GM04504 (cell line): ENCODE data around the gene SRP68.

Source experiments
- DNase-seq: peaks from one replicate; pipeline ENCODE4 v3.0.0-alpha.2; 2012; ENCODE audit warnings: low read depth

SRP68 gene

GRCh38 chr17:76018340-76018680 is 54.0 kb downstream of the SRP68 start:
- DNase-seq = no peak

DNA sequence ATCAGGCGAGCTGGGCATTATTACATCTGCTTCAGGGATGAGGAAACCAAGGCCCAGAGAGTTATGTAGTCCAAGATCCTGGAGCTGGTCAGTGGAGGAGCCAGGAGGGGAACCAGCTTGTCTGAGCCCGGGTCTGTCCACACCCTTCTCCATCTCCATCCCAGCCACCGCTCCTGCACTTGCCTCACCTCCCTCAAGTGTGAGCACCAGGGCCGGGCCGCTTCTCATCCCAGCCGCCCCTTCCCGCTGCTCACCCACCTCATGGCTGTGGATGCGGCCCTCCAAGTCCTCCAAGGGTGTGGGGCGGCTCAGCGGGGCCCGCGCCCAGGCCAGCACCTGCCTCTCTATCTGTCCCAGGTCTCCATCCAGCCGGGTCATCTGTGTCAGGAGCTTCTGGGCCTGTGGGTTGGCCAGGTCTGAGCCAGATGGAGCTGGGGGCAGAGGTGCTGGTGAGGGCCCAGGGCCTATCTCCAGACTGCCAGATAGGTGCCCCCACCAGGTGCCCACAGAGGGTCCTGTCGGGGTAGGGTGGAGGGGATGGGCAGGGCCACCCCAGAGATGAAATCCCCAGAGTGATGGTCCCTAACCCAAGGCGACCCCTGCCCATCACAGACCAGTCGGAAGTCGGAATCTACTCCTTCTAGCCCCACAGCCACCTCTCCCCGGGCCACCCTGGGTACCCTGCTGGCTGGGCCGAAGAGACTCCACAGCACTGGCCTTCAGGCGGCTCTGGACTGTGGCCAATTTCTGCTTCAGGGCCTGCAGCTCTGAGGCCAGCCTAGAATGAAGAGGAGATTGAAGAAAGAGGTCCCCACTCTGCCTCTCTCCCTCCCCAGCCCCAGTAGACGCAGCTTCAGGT is 54.6 kb downstream of the SRP68 start:
- DNase-seq = no peak

DNA sequence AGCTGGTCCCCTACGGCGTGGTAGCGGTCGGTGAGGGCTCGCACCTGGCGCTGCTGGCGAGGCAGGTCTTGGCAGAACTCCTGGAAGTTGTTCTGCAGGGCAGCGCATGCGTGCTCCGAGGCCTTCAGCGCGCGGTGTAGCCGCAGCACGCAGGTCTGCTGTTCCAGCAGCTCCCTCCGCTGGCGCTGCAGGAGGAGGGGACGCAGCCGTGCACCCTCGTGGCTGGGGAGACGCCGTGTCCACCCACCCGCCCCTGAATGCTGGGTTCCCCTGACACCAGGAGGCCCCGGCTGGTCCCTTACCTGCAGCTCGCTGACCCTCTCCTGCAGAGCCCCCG is 57.4 kb downstream of the SRP68 start:
- no peak for DNase-seq

GRCh38 chr17:76014100-76014924 is 58.0 kb downstream of the SRP68 start:
- peak; percentile 26 for DNase-seq

DNA sequence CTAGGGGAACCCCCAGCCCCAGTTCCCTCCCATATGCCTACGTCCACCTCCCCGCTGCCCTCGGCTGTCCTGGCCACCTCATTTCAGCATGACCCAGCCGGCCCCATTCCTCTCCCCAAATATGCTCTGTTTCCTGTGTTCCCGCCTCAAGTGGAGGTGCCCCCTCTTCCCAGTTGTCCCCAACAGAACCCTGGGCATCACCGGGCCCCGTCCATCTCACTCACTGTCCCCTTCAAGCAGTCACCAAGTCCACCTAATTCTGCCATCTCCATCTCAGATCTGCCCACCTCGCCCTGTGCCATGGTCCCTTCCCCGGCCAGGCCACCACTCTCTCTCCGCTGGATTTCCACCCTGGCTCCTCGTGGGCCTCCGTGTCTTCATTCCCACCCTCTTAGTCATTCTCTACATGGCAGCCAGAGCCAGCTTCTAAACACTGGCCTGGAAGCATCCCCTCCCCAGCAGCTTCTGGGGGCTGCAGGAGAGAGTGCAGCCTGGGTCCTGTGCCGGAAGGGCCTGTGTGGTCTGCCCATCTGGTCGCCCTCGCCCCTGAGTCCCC is 58.9 kb downstream of the SRP68 start:
- DNase-seq = no peak

DNA sequence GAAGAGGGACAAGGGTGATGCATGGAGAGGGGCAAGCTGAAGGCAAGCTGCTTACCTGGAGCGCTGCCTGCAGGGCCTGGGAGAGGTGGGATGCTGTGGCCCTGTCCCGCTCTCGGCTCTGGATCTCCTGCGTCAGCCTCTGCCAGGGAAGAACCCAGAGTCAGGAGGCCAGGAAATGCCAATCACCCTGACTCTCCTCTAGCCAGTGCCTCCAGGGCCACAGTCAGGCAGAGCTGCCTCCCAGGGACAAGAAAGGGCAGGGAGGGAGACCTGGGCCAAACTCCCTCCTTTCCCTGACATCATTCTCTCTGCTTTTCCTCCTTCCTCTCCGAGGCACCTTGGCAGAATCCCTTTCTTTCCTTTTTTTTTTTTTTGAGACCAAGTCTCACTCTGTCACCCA is 60.4 kb downstream of the SRP68 start:
- no peak for DNase-seq

DNA sequence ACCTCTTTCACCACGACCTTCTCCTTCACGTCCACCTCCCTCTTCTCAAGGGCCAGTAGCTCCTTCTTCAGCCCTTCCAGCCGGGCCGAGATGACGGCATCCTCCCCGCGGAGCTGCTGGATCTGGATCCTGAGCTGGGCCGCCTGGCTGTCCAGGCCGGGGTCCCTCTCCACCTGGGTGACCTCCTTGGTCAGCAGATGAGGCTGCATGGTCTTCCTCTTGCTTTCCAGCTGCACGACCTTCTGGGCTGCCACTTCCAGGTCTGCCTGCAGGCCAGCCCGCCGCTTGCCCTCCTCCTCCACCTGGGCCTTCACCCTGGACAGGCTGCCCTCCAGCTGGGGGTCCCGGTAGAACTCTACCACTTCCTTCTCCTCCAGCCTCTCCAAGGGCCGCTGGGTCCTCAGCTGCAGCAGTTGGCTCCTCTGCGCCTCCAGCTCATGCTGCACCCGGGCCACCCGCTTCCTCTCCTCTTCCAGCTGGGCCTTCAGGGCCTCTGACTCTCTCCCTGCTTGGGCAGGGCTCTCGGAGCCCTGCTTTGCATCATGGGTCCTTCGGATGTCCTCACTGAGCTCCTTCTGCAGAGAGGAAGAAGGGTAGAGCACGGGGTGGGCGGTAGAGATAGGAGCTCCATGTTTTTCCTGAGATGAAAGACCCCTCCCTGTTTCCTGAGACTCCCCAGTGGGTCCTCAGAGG is 62.2 kb downstream of the SRP68 start:
- DNase-seq = no peak

DNA sequence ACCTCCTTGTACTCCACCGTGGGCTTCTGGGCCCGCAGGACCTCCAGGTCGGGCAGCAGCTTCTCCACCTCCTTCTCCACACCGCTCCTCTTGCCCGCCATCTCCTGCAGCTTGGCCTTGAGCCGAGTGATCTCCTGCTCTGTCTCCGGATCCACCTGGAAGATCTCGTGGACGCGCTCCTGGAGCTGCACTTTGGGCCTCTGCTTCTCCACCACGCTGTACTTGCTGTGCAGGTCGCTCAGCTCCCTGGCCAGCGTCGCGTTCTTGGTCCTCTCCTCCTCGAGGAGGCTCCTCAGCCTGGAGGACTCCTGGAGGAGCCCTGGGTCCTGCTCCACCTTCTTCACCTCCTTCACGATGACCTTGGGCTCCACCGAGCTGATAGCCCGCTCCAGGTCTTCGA is 62.9 kb downstream of the SRP68 start:
- DNase-seq = no peak

- DNase-seq = no peak
Measured at GRCh38 chr17:76008630-76009425, 63.5 kb downstream of the SRP68 start.

DNA sequence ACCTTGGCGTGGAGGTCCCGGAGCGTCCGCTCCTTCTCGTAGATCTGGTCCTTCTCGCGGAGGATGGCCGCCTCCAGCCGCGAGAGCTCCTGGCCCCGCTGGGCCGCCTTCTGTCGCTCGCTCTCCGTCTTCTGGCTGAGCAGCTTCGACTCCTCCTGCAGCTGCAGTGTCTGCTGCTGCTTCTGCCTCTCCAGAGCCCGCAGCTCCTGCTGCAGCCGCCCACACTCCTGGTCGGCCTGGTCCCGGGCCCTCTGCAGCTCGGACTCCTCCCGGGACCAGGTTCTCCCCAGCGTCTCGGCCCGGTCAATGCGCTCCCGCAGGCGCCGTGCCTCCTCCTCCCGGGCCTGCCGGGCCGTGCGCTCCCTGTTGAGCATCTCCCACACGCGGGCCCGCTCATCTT is 64.1 kb downstream of the SRP68 start:
- no peak for DNase-seq

GRCh38 chr17:76007850-76008165 is 64.5 kb downstream of the SRP68 start:
- no peak for DNase-seq

DNA sequence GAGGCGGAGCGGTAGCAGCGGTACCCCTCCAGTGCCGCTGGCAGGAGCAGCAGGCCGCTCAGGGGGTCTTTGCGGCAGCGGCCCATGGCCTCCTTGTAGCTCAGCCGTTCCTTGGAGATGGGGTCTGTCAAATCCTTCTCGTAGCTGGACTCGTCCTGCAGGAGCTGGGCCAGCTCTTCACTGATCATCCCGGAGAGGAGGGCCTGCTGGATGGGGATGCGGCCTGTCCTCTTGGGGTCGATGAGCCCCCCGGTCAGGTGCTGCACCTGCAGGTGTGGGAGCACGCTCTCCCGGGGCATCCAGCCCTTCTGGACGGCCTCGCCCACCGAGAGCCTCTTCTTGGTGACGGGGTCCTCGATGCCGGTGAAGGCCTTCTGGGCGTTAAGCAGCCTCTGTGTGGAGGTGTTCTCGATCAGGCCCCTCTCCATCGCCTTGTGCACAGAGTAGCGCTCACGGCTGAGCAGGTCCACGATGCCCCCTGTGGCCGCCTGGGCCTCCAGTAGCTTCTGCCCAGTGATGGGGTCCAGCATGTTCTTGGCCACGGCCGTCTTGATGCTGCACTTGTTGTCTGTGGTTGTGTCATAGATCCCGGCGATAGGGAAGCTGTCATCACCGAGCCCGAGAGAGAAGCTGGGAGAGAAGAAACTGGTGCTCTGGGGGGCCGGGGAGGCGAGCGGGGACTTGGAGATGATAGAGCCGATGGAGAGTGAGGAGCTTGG is 65.0 kb downstream of the SRP68 start:
- no peak for DNase-seq

DNA sequence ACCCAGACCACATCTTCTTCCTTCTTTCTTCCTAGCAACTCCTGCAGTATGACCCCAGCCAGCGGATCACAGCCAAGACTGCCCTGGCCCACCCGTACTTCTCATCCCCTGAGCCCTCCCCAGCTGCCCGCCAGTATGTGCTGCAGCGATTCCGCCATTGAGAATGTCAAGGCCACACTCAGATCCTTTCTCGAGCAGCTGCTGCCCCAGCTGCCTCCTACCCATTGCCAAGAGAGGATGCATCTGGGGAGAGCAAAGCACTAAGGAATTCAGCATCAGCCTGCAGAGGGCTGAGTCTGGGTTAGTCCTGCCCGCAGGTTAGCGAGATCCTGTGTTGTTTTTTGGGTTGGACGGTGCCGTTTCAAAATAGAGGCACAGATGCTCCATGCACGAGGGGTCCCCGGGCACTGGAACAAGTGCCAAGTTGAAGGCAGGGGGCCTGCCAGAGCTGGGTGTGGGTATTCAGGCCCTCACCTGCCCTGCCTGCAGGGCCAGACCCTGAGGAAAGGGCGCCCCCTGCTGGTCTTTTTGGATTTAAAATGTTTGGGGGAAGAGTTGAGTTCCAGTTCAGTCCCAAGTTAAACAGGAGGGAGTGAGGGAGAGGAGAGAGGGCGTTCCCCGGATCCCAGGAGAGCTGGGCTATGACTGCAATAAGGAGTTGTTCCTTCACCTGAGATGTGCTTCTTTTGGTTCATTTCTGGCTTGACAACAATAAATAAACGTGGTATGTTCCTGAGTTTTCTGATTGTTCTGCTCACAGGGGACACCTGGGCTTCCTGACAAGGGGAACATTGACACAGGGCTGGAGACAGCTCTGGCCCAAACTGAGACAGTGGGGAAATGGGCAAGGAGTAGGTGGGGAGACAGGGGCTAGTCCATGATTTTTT is 66.8 kb downstream of the SRP68 start:
- peak; percentile 26 for DNase-seq

DNA sequence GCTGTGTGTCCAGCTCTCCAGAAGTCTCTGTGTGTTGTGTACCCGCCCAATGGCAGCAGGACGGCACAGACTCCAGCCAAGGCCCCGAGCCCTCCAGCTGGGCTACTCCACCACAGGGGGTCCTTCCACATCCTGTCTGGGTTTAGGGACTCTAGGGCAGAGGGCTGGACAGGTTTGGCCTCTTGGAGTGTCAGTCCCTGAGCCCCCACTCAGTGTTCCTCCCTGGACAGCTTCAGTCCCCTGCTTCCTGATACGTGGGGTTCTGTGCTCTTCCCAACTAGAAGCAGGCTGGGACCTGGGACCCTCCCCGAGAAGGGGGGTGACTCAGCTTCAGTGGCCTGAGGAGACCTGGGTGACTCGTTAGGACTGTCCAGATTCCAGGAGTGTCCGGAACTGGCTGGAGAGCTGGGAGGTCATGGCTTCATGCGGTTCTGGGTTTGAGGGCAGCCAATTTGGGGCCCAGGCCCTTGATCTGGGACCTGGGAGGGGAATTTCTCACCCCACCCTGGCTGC is 67.5 kb downstream of the SRP68 start:
- no peak for DNase-seq

DNA sequence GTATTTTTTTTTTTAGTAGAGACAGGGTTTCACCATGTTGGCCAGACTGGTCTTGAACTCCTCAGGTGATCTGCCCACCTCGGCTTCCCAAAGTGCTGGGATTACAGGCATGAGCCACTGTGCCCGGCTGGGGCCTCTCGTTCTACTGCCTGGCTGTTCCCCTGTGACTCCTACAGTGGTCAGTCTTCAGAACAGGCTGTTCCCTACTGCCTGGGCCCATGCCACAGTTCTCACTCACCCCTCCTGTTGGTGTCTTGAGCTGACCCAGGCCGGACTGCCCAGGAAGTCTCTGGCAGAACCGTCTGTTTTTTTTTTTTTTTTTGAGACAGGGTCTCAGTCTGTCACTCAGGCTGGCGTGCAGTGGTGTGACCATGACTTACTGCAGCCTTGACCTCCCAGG is 68.4 kb downstream of the SRP68 start:
- DNase-seq = no peak

DNA sequence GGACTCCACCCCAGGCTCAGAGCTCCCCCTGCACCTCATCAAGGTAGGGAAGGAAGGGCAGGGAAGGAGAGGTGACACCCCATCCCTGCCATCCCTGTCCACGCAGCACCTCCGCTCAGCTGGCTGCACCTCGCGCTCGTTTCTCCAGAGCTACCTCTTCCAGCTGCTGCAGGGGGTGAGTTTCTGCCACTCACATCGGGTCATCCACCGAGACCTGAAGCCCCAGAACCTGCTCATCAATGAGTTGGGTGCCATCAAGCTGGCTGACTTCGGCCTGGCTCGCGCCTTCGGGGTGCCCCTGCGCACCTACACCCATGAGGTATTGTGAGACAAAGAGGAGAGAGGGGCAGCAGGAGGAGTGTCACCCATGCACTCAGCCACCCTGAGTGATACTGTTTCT is 70.2 kb downstream of the SRP68 start:
- no peak for DNase-seq

DNA sequence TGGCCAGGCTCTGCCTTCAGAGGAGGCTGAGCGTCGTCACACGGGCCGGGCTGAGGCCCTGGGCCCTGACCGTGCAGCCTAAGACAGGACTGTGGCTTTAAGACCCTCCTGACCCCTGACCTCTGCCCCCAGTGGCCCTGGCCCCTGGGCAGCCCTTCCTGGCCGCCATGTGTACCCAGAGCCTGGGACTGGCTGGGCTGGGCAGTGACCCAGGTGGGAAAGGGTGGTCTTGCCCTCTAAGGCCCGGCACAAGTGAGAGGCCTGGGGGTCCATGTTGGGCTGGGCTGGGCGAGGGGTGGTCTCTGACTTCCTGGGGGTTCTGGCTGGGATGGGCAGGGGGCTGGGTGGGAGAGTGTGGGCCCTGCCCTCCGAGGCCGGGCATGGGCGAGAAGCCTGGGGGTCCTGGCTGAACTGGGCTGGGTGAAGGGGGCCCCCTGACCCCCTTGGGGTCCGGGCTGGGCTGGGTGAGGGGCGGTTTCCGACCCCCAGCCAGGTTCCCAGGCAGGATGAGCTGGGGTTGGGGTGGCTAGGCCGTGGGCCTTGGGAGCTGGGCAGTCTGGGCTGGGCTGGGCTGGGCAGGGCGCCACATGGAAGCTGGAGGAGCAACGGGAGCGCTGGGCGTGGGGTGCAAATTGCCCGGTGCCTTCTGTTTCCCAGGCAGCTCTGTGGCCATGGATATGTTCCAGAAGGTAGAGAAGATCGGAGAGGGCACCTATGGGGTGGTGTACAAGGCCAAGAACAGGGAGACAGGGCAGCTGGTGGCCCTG is 71.4 kb downstream of the SRP68 start, which contains the start of gene CDK3:
TSS of gene CDK3 (plus strand) at position 101 of the 767 bp plus-strand sequence. CDS start at position 672, 571 bp downstream.
- DNase-seq = no peak

DNA sequence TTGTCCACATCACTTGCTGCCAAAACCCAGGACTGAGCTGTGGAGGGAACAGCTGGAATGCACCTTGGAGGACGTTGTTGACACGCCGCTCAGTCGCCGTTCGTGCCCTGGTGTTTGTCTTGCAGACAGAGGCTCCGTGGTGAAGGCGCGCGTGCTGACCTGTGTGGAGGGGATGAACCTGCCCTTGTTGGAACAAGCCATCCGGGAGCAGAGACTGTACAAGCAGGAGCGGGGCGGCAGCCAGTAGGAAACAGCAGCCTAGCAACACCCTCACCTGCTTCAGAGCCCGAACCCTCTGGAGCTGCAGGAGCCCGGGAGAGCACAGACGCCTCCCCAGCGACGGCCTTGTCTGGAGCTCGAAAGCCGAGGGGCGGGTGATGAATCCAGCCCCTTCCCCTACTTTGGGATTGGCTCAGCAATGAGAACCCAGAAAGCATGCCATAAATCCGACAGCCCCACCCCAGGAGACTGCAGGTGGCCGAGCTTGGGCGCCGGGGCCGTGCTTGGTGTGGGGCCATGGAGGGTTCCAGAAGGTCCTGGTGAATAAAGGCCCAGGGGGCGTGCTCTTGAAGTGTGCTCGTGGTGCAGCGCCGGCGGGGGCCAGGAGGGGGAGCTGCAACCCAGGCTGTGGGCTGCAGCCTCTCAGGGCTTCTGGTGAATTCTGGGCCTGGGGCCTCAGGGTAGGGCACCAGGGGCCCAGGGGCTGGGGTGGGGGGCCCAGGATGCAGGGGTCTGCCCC is 72.1 kb downstream of the SRP68 start:
- no peak for DNase-seq
